Pancreas (tissue), 10 donors: ENCODE measurements around the gene ATP5F1E. TPM values are rescaled to one million over a fixed set of nuclear protein-coding genes. Genes with fewer than 3 reads are reported as not detected.

Source experiments
- ATAC-seq, 4 donors: fragments of 200-7000 bp; cut with Tn5 transposase; one replicate each; pipeline versions ENCODE4 v1.8.0 to v1.9.1; 2020; ENCODE audit warnings: mild to moderate bottlenecking in 4 of 4, moderate library complexity in 4 of 4
- DNase-seq, 6 donors: peaks; one replicate each; pipeline ENCODE4 v3.0.0-alpha.2; 2020
- FAIRE-seq: peaks from 2 replicates; lab custom pipeline; 2012; peaks lifted over from hg19 to GRCh38; lab: Jason Lieb, UNC
- H3K27ac ChIP-seq, 4 donors: fragments of 200-600 bp; sonication (generic); 1 replicate in 3 of 4; 2 replicates in 1 of 4; pipeline versions ENCODE4 v1.5.0 to v1.8.0; 2020
- H3K27me3 ChIP-seq, 4 donors: fragments of 200-600 bp; one replicate each; pipeline ENCODE4 v1.8.0; 2021
- H3K36me3 ChIP-seq, 3 donors: fragments of 200-600 bp; sonication (generic) in 1 of 3; one replicate each; pipeline versions ENCODE4 v1.5.0 to v1.8.0; 2020 to 2021
- H3K4me1 ChIP-seq, 3 donors: fragments of 200-600 bp; one replicate each; pipeline ENCODE4 v1.8.0; 2021
- H3K4me3 ChIP-seq, 4 donors: fragments of 200-600 bp; sonication (generic) in 2 of 4; one replicate each; pipeline versions ENCODE4 v1.5.0 to v1.8.0; 2020 to 2021
- H3K9me3 ChIP-seq, 4 donors: fragments of 200-600 bp; one replicate each; pipeline ENCODE4 v1.8.0; 2021
- WGBS, 2 donors: extraction: QIAGEN DNeasy Blood & Tissue Kit; methylation state at CpG; one replicate each; pipeline ENCODE4 v1.1.7; 2013; 5-methylcytosine and 5-hydroxymethylcytosine counted together
- intact Hi-C, 3 donors: fragments of 100-400 bp; cut with DNase I; formaldehyde crosslinking; loops; one replicate each; pipeline versions ENCODE4 v1.11.1 to v1.14.2; 2022
- polyA plus RNA-seq, 2 donors: library from polyadenylated mRNA; stranded (reverse); fragments of 200-250 nt; gene quantifications; one replicate each; pipeline ENCODE4 v1.2.3, GENCODE V29; 2013
- total RNA-seq, 6 donors: library from RNA; stranded (reverse); fragmentation: NEBNext Ultra II Directional in 4 of 6; extraction: Animal tissue kit (Norgen Biotek cat#: 25700) in 4 of 6; gene quantifications; one replicate each; pipeline versions ENCODE4 v1.2.1 to v1.2.4, GENCODE V29; 2021 to 2023
- TF ChIP-seq, protein P1 (sequence below), 4 donors: fragments of 200-600 bp; sonication (generic) in 3 of 4; IDR thresholded peaks; one replicate each; pipeline versions ENCODE4 v1.5.0 to v1.8.0; 2021; ENCODE audit warnings: antibody characterized with exemption in 4 of 4
- donor health status: healthy with polysubstance abuse.
- donor health status: DM: no; HTN: no; CAD: no; lungs with moderate emphysema.
- donor health status: DM: no; HTN: no; CAD: no.
- donor health status: control.
- donor health status: control.
- donor health status: Bipolar disorder and iron deficiency.
- donor health status: DM: yes; HTN: yes; CAD: no.
- donor health status: DM: no; HTN: no; CAD: no.
- donor health status: DM: no; HTN: no; CAD: no.
- donor health status: DM: yes; HTN: yes; CAD: no.

The ATP5F1E gene
- total and polyA plus RNA-seq, 8 donors, result 11.2 to 38.0 (median 23.8) TPM

DNA sequence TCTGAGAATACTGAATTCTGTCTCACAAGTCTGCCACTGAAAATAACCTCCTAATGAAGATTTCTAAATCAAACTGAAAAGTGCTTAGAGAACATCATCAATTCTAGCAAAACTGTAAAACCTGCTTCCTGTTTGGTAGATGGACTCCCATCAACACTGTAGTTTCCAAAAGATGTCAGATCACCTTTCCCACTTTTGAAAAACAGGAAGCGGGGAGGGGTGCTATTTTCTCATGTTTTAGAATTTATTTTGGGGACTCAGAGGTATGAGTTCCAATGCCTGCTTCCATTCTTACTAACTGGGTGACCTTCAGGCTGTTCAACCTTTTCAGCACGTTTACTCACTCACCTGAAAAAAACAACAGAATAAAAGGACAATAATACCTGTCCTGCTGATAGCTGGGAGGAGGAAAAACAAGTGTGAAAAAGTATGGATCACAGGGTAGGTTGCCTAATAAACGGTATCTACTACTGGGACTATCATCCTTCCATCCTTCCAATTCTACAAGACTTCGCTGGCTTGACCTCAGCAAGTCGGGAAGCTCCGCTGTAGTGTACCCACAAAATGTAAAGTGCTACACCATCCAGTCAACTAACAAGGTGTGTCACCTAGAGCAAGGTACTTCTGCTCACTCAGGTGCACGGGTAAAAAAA is 1.1 kb downstream of the ATP5F1E start:
- intact Hi-C loops, result no loop called here
- H3K4me1 ChIP-seq, result peaks cover 14 to 32% (median 16%) of the 10 kb centered on the region in 3 donors
- ATAC-seq, result no peak
- TF ChIP-seq, protein P1, sequence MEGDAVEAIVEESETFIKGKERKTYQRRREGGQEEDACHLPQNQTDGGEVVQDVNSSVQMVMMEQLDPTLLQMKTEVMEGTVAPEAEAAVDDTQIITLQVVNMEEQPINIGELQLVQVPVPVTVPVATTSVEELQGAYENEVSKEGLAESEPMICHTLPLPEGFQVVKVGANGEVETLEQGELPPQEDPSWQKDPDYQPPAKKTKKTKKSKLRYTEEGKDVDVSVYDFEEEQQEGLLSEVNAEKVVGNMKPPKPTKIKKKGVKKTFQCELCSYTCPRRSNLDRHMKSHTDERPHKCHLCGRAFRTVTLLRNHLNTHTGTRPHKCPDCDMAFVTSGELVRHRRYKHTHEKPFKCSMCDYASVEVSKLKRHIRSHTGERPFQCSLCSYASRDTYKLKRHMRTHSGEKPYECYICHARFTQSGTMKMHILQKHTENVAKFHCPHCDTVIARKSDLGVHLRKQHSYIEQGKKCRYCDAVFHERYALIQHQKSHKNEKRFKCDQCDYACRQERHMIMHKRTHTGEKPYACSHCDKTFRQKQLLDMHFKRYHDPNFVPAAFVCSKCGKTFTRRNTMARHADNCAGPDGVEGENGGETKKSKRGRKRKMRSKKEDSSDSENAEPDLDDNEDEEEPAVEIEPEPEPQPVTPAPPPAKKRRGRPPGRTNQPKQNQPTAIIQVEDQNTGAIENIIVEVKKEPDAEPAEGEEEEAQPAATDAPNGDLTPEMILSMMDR (IDR thresholded peaks at IDR 0.05), result no peak
- no peaks in the 10 kb centered on the region for H3K27me3 ChIP-seq
- WGBS, 2 donors, result 59 to 60% methylated on average over 7 of the region's 7 CpGs
- H3K9me3 ChIP-seq, result no peaks in the 10 kb centered on the region
- H3K36me3 ChIP-seq, result peaks cover 0 to 11% (median 0%) of the 10 kb centered on the region in 3 donors
- H3K4me3 ChIP-seq, result peak overlapping the region; percentile 79 to 96 (median 91)
- FAIRE-seq, result no peak
- no peak for DNase-seq
- no peak overlapping the region for H3K27ac ChIP-seq

GRCh38 chr20:59028812-59029211 is 3.3 kb downstream of the ATP5F1E start:
- ATAC-seq (no peak), DNase-seq (no peak), FAIRE-seq (no peak)
- intact Hi-C loops, result no loop called here
- TF ChIP-seq, protein P1 (IDR thresholded peaks at IDR 0.05), result no peak
- H3K36me3 ChIP-seq, result no peaks in the 10 kb centered on the region
- H3K9me3 ChIP-seq, result no peaks in the 10 kb centered on the region
- H3K4me1 ChIP-seq, result peaks cover 14 to 32% (median 16%) of the 10 kb centered on the region in 3 donors
- no peaks in the 10 kb centered on the region for H3K27me3 ChIP-seq
- H3K4me3 ChIP-seq, result no peak overlapping the region
- peak overlapping the region in 1 of 4 donors; percentile 28 for H3K27ac ChIP-seq
- WGBS, 2 donors, result 48 to 52% methylated on average over 2 of the region's 2 CpGs

GRCh38 chr20:59027741-59028320 is 4.3 kb downstream of the ATP5F1E start:
- ATAC-seq (no peak), FAIRE-seq (no peak), DNase-seq (no peak)
- Histone ChIP-seq H3K4me3 (no peak overlapping the region), H3K36me3 (no peaks in the 10 kb centered on the region), H3K27me3 (no peaks in the 10 kb centered on the region), H3K27ac (no peak overlapping the region), H3K4me1 (peaks cover 14 to 32% (median 14%) of the 10 kb centered on the region in 3 donors), H3K9me3 (no peaks in the 10 kb centered on the region)
- intact Hi-C loops, result no loop called here
- TF ChIP-seq, protein P1 (IDR thresholded peaks at IDR 0.05), result no peak
- WGBS, 2 donors, result 87 to 89% methylated on average over 8 of the region's 8 CpGs

- Histone ChIP-seq H3K4me1 (peaks cover 13 to 32% (median 14%) of the 10 kb centered on the region in 3 donors), H3K9me3 (no peaks in the 10 kb centered on the region), H3K27ac (no peak overlapping the region), H3K27me3 (no peaks in the 10 kb centered on the region), H3K36me3 (no peaks in the 10 kb centered on the region), H3K4me3 (no peak overlapping the region)
- FAIRE-seq (no peak), ATAC-seq (no peak), DNase-seq (no peak)
- TF ChIP-seq, protein P1 (IDR thresholded peaks at IDR 0.05), result no peak
- intact Hi-C loops, result no loop called here
- 83 to 84% methylated on average over 5 of the region's 5 CpGs for WGBS, 2 donors
These were observed 5.0 kb downstream of the ATP5F1E start for GRCh38 chr20:59026904-59027740.
